ENCODE measurements around the gene DEK. TPM values are rescaled to one million over a fixed set of nuclear protein-coding genes. Genes with fewer than 3 reads are reported as not detected.

DEK gene
- total and polyA plus RNA-seq, 2 of the 13 experiments (the other 11 are each of a cell fraction or from before 2014, with no cell fraction given) = 53.2 to 276 TPM

DNA sequence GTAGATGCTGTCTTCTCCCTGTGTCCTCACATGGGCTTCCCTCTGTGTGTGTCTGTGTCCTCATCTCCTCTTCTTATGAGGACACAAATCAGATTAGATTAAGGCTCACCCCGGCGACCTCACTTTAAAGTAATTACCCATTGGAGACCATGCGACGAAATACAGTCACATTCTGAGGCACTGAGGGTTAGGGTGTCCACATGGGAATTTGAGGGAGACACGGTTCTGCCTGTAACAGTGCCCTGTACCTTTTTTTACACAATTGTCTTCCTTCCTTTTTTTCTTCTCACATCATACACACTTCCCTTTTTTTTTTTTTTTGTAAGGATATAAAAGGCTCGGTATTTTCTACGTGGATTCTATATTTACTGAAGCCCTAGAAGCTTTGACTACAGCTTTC lies 48.9 kb downstream of the DEK start (continued):
- TF ChIP-seq, protein P1, sequence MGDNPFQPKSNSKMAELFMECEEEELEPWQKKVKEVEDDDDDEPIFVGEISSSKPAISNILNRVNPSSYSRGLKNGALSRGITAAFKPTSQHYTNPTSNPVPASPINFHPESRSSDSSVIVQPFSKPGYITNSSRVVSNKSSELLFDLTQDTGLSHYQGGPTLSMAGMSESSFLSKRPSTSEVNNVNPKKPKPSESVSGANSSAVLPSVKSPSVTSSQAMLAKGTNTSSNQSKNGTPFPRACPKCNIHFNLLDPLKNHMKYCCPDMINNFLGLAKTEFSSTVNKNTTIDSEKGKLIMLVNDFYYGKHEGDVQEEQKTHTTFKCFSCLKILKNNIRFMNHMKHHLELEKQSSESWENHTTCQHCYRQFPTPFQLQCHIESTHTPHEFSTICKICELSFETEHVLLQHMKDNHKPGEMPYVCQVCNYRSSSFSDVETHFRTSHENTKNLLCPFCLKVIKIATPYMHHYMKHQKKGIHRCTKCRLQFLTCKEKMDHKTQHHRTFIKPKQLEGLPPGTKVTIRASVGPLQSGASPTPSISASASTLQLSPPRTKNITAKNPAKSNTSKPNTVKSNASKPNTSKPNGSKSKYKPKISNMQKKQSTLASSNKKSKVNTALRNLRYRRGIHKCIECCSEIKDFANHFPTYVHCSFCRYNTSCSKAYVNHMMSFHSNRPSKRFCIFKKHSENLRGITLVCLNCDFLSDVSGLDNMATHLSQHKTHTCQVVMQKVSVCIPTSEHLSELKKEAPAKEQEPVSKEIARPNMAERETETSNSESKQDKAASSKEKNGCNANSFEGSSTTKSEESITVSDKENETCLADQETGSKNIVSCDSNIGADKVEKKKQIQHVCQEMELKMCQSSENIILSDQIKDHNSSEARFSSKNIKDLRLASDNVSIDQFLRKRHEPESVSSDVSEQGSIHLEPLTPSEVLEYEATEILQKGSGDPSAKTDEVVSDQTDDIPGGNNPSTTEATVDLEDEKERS (CRISPR knock-in tag; IDR thresholded peaks at IDR 0.05) = no peak
- no peak for TF ChIP-seq ISX (CRISPR knock-in tag; conservative IDR thresholded peaks at IDR 0.05)
- TF ChIP-seq, protein P2, sequence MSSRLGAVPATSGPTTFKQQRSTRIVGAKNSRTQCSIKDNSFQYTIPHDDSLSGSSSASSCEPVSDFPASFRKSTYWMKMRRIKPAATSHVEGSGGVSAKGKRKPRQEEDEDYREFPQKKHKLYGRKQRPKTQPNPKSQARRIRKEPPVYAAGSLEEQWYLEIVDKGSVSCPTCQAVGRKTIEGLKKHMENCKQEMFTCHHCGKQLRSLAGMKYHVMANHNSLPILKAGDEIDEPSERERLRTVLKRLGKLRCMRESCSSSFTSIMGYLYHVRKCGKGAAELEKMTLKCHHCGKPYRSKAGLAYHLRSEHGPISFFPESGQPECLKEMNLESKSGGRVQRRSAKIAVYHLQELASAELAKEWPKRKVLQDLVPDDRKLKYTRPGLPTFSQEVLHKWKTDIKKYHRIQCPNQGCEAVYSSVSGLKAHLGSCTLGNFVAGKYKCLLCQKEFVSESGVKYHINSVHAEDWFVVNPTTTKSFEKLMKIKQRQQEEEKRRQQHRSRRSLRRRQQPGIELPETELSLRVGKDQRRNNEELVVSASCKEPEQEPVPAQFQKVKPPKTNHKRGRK (CRISPR knock-in tag; IDR thresholded peaks at IDR 0.05) = no peak
- TF ChIP-seq SP4 (CRISPR knock-in tag; IDR thresholded peaks at IDR 0.05) = no peak
- no peak for TF ChIP-seq ZNF749 (CRISPR knock-in tag; IDR thresholded peaks at IDR 0.05; ENCODE audit: borderline replicate concordance)
- TF ChIP-seq KDM3A (CRISPR knock-in tag; IDR thresholded peaks at IDR 0.05; ENCODE audit: low read depth) = no peak
- no peak for TF ChIP-seq MAZ (IDR thresholded peaks at IDR 0.05; ENCODE audit: borderline replicate concordance, low read depth, low read length)
- no peak for TF ChIP-seq MAZ (CRISPR knock-in tag; IDR thresholded peaks at IDR 0.05; ENCODE audit: low read depth)
- TF ChIP-seq, protein P3, sequence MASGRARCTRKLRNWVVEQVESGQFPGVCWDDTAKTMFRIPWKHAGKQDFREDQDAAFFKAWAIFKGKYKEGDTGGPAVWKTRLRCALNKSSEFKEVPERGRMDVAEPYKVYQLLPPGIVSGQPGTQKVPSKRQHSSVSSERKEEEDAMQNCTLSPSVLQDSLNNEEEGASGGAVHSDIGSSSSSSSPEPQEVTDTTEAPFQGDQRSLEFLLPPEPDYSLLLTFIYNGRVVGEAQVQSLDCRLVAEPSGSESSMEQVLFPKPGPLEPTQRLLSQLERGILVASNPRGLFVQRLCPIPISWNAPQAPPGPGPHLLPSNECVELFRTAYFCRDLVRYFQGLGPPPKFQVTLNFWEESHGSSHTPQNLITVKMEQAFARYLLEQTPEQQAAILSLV (CRISPR knock-in tag; IDR thresholded peaks at IDR 0.05; ENCODE audit: borderline replicate concordance) = no peak
- TF ChIP-seq ZNF878 (CRISPR knock-in tag; IDR thresholded peaks at IDR 0.05) = no peak
- no peak for TF ChIP-seq ZNF713 (CRISPR knock-in tag; IDR thresholded peaks at IDR 0.05)
- TF ChIP-seq ONECUT2 (CRISPR knock-in tag; IDR thresholded peaks at IDR 0.05) = no peak
- TF ChIP-seq, protein P4, sequence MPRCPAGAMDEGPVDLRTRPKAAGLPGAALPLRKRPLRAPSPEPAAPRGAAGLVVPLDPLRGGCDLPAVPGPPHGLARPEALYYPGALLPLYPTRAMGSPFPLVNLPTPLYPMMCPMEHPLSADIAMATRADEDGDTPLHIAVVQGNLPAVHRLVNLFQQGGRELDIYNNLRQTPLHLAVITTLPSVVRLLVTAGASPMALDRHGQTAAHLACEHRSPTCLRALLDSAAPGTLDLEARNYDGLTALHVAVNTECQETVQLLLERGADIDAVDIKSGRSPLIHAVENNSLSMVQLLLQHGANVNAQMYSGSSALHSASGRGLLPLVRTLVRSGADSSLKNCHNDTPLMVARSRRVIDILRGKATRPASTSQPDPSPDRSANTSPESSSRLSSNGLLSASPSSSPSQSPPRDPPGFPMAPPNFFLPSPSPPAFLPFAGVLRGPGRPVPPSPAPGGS (CRISPR knock-in tag; IDR thresholded peaks at IDR 0.05) = no peak
- TF ChIP-seq POLR2A (IDR thresholded peaks at IDR 0.05; ENCODE audit: insufficient read depth in 1 of 2, low read depth in 2 of 2, low read length in 2 of 2) = no peak
- TF ChIP-seq RCOR2 (CRISPR knock-in tag; IDR thresholded peaks at IDR 0.05) = no peak
- TF ChIP-seq, protein P5, sequence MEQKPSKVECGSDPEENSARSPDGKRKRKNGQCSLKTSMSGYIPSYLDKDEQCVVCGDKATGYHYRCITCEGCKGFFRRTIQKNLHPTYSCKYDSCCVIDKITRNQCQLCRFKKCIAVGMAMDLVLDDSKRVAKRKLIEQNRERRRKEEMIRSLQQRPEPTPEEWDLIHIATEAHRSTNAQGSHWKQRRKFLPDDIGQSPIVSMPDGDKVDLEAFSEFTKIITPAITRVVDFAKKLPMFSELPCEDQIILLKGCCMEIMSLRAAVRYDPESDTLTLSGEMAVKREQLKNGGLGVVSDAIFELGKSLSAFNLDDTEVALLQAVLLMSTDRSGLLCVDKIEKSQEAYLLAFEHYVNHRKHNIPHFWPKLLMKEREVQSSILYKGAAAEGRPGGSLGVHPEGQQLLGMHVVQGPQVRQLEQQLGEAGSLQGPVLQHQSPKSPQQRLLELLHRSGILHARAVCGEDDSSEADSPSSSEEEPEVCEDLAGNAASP (CRISPR knock-in tag; IDR thresholded peaks at IDR 0.05; ENCODE audit: borderline replicate concordance) = no peak
- no peak for TF ChIP-seq ZSCAN9 (CRISPR knock-in tag; IDR thresholded peaks at IDR 0.05; ENCODE audit: borderline replicate concordance)
